ENCODE measurements around the gene SAP25. TPM values are rescaled to one million over a fixed set of nuclear protein-coding genes. Genes with fewer than 3 reads are reported as not detected.

The SAP25 gene
- total and polyA plus RNA-seq, 2 of the 4 experiments (the other 2 are of a cell fraction): 1.8 TPM; not detected in 1

- H2BK120ac ChIP-seq (ENCODE audit: low read depth, low read length): no peak overlapping the region
- no TSS peak for BruUV-seq (replicated peaks)
- no peak overlapping the region for H3K4ac ChIP-seq (ENCODE audit: low read depth, low read length)
- no peak overlapping the region for H2BK15ac ChIP-seq (ENCODE audit: low read depth, low read length)
- no CpG with 5 or more reads among the region's 14 CpGs for WGBS, 2 experiments (ENCODE audit: extremely low coverage in 2 of 2, insufficient read length in 1 of 2)
- dilution Hi-C loops (cut with HindIII; ENCODE audit: low sequenced_read_pairs, unreplicated experiment) (no loop called here), in situ Hi-C loops (cut with MboI; ENCODE audit: low sequenced_read_pairs) (no loop called here), intact Hi-C loops (cut with micrococcal nuclease) (no loop called here)
- ATAC-seq (ENCODE audit: low read depth) (no peak), DNase-seq (no peak)
- H3K18ac ChIP-seq (ENCODE audit: low read depth, low read length): no peak overlapping the region
- no peak overlapping the region for H2AK9ac ChIP-seq (replicated peaks; ENCODE audit: low read depth, low read length, poor library complexity)
- no peak overlapping the region for H3K4me3 ChIP-seq (ENCODE audit: insufficient read depth, low read depth, low read length)
- H3K14ac ChIP-seq (replicated peaks; ENCODE audit: low read depth, low read length): no peak overlapping the region
- no peak overlapping the region for H3K27ac ChIP-seq (ENCODE audit: insufficient read depth, low read length)
- no peaks in the 10 kb centered on the region for H4K20me1 ChIP-seq (ENCODE audit: insufficient read depth, low read length)
- no peaks in the 10 kb centered on the region for H3K9me3 ChIP-seq (ENCODE audit: control insufficient read depth, insufficient read depth, low read length)
- TF ChIP-seq CEBPB (IDR thresholded peaks at IDR 0.05; ENCODE audit: low read depth, low read length): no peak
- TF ChIP-seq MXI1 (IDR thresholded peaks at IDR 0.05; ENCODE audit: borderline replicate concordance, low read depth, low read length): no peak
- no peak for TF ChIP-seq USF2 (IDR thresholded peaks at IDR 0.05; ENCODE audit: low read depth, low read length)
- TF ChIP-seq RAD21 (IDR thresholded peaks at IDR 0.05; ENCODE audit: low read length): no peak
- no peak for TF ChIP-seq RFX5 (IDR thresholded peaks at IDR 0.05; ENCODE audit: low read depth, low read length)
- TF ChIP-seq MAFK (IDR thresholded peaks at IDR 0.05; ENCODE audit: low read depth, low read length): no peak
- TF ChIP-seq MAZ (IDR thresholded peaks at IDR 0.05; ENCODE audit: borderline replicate concordance, low read depth, low read length): no peak
- TF ChIP-seq POLR2A (IDR thresholded peaks at IDR 0.05; ENCODE audit: low read depth, low read length): no peak
- no peak for TF ChIP-seq SMC3 (IDR thresholded peaks at IDR 0.05; ENCODE audit: low read depth, low read length)
- no peak overlapping the region for H4K5ac ChIP-seq (ENCODE audit: low read depth, low read length)
- H3K9me1 ChIP-seq (ENCODE audit: insufficient read depth, low read length): no peaks in the 10 kb centered on the region
- no peak overlapping the region for H2AFZ ChIP-seq (replicated peaks; ENCODE audit: low read length, poor library complexity)
- H3K56ac ChIP-seq (ENCODE audit: extremely low read depth, insufficient read depth, low read length): no peak overlapping the region
- no peak overlapping the region for H4K91ac ChIP-seq (ENCODE audit: insufficient read depth, low read depth, low read length)
- no peak overlapping the region for H3K9ac ChIP-seq (ENCODE audit: low read depth, low read length)
- H2AK5ac ChIP-seq (ENCODE audit: low read depth, low read length): no peak overlapping the region
- H2BK20ac ChIP-seq (ENCODE audit: low read depth, low read length): no peak overlapping the region
- H3K4me1 ChIP-seq (ENCODE audit: control insufficient read depth, insufficient read depth, low read length): no peaks in the 10 kb centered on the region
- CTCF ChIA-PET: no interaction called here
- peaks cover 4% of the 10 kb centered on the region for H3K27me3 ChIP-seq (ENCODE audit: control insufficient read depth, insufficient read depth, low read length)
- POLR2A ChIA-PET (ENCODE audit: unreplicated experiment): no interaction called here
- H3K4me2 ChIP-seq (ENCODE audit: low read depth, low read length): no peak overlapping the region
- H3K36me3 ChIP-seq (ENCODE audit: control insufficient read depth, insufficient read depth, low read length): no peaks in the 10 kb centered on the region
- H3K23ac ChIP-seq (ENCODE audit: low read depth, low read length): no peak overlapping the region
- H3K79me1 ChIP-seq (ENCODE audit: low read depth in 1 of 2, low read length in 2 of 2): no peaks in the 10 kb centered on the region
- no peak overlapping the region for H4K8ac ChIP-seq (ENCODE audit: low read depth in 2 of 2, low read length in 2 of 2)
- H2BK5ac ChIP-seq (ENCODE audit: low read depth, low read length, poor library complexity, severe bottlenecking): no peak overlapping the region
These were observed 41.3 kb downstream of the SAP25 start for GRCh38 chr7:100532165-100533022.
